Stimulated activated CD4-positive, alpha-beta T cell treated with anti-CD3 and anti-CD28 coated beads, TNF-alpha, amount 100 ng/mL, for 1 hour (primary cell): ENCODE measurements around the gene NR6A1.

Source experiments
- DNase-seq, 3 donors: peaks; one replicate each; pipeline ENCODE4 v3.0.0-alpha.2; 2020; ENCODE audit warnings: low read depth in 3 of 3, low spot score in 1 of 3

Gene NR6A1

DNA sequence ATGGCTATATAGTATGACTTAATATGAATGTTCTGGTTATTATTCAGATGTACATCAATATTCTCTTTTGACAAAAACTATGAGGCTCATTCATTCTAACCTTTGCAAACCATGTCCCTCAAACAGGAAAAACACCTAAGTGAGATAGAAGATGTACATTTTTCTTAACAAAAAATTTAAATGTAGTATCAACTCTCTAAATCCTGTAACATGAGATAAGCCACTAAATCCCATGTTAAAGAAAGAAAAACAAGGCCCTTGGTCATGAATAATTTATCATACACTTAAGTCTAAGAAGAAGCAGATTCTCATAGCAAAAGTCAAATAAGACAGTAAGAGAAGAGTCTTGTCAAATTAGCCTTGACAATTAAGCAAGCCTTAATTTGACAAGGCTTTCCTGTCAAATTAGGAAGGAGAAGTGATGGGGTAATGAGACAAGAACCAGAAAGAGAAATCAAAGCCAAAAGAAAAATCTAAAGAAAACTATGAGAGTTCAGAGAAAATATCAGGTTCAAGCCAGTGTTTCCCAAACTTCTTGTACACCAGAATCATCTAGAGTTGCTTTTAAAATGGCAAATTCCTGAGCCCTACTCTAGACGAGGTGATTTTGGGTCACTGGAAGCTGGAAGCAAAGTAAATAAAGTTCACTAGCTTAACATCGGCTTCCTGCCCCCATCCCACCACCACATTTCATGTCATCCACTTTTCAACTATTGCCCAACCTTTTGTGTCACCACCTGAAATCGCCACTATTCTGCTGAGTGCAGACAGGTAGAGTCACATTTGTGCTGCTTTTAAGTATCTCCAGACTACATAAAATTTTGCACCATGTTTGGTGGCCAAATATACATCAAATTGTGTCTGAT is 76.5 kb downstream of the NR6A1 start:
- no peak for DNase-seq

DNA sequence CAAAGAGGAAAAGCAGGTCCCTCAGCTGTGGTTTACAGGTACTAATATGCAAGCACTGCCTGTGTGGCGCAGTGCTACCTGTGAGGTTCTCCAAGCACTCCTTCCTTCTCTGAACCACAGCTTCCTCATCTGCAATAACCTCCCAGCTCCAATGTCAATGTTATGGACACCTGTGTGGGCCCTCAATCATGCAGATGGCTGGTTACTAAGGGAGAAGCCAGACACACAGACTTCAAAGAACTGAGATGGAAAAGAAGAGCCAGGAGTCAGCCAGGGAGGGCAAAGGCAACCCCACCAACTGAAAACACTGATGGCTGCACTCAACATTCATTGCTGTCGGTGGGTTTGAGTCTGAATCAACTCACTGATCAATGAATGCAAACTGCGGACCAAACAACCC is 77.7 kb downstream of the NR6A1 start:
- no peak for DNase-seq

DNA sequence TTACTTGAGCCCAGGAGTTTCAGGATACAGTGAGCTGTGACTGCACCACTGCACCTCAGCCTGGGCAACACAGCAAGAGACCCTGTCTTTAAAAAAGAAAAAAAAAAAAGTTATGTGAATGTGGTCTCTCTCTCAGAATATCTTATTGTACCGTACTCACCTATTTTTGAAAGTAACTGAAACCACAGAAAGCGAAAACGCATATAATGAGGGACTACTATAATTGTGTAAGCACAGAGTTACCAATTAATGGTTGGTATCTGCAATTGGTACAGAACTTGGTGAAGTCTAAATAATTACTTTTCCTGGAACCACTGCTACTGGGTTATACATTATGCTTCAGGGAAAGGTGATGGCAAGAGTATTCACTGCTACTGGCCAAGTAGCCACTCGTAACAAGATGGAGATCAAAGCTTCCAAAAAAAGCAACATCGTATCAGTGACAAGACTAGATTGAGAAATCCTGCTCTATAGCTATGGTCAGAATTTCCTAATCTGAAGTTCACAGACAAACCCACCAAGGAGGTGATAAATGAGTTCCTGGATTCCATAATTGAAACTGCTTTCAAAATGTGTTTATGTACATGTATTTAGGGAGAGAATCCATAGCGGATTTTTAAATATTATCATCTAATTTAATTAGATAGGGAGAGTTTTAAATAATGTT is 82.7 kb downstream of the NR6A1 start:
- DNase-seq, result no peak

DNA sequence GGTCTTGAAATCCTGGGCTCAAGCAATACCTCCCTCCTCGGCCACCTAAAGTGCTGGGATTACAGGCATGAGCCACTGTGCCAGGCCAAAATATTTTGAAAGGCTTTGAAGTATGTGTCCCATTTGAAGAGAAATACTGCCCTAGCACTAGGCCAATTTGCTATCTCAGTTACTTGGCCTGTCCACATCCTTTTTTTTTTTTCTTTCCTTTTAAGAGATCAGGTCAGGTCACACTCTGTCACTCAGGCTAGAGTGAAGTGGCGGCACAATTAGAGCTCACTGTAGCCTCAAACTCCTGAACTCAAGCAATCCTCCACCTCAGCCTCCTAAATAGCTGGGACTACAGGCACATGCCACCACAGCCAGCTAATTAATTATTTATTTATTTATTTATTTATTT is 84.2 kb downstream of the NR6A1 start:
- DNase-seq, result no peak

DNA sequence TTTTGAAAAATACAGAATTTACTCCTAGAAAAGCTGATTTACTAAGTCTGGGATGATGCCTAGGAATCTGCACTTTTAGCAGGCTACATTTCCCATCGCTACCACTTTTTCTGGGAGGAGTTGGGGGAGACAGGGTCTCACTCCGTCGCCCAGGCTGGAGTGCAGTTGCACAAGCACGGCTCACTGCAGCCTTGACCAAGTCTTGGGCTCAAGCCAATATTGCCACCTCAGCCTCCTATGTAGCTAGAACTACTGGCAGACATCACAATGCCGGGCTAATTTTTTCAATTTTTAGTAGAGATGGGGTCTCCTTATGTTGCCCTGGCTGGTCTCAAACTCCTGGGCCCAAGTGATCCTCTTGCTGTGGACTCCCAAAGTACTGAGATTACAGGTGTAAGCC is 85.9 kb downstream of the NR6A1 start:
- DNase-seq, result no peak

DNA sequence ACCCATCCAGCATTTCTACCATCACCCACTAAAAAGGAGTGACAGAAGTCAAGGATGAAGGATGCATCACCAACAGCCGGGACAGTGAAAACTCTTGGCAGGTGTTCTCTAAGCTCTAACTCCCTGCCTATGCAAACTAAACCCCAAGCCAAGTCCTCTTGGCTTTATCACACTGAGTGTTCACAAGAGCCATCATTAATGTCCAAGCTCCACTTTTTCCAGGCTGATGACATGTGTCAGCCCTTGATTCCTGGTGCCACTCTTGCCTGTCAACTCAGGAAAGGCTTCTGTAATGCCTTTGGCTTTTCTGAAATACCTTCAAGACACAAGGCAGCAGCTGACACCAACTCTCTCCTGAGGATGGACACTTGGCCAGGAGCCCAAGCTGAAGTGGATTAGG is 86.9 kb downstream of the NR6A1 start:
- DNase-seq, result no peak

DNA sequence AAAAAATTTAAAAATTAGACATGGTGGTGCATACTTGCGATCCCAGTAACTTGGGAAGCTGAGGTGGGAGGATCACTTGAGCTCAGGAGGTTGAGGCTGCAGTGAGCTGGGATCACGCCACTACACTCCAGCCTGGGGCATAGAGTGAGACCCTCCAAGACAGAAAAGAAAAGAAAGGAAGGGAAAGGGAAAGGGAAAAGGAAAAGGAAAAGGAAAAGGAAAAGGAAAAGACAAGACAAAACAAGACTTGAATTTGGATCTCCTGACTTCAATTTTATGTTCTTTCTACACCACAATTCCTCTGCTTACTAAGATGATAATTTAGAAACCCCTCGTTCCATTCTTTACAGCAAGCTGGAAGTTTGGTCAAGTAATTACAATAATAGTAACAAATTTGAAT is 88.1 kb downstream of the NR6A1 start:
- DNase-seq, result no peak

DNA sequence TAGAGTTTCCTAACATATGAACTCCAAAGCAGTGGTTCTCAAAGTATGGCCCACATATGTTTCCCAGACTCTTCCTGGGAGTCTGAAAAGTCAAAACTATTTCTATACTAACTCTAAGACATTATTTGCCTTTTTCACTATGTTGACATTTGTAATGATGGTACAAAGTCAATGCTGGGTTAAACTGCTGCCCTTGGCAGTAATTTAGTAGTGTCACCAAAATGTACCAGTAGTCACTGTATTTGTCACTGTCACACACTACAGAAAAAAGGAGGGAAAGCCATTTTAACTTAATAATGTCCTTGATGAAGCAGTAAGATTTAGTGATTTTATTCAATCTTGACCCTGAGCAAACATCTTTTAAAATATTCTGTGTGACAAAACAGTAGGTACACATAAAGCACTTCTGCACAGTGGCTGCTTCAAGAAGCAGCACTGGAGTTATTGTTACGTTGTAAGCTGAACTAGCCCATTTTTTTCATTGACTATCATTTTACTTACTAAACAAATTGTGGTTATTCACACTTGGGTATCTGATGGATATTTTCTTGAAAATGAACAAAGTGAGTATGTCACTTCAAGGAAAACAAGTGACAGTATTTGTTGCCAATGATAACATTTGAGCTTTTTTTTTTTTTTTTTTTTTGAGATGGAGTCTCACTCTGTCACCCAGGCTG is 90.3 kb downstream of the NR6A1 start:
- no peak for DNase-seq

DNA sequence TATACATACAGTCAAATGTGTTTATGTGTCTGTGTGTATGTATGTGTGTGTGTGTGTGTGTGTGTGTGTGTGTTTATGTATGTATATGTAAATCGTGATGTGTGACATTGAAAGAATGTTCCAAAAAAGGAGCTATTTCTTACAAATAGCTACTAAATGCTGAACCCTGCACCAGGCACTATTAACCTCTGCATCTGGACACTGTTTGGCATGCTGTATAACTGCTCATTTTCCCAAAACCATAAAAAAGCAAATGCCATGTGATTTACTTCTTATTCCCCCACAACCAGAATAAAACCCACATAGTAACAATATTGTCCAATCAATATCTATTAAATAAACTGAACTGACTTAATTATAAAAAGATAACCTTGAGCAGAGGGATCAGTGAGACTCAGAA is 91.1 kb downstream of the NR6A1 start:
- DNase-seq, result no peak

DNA sequence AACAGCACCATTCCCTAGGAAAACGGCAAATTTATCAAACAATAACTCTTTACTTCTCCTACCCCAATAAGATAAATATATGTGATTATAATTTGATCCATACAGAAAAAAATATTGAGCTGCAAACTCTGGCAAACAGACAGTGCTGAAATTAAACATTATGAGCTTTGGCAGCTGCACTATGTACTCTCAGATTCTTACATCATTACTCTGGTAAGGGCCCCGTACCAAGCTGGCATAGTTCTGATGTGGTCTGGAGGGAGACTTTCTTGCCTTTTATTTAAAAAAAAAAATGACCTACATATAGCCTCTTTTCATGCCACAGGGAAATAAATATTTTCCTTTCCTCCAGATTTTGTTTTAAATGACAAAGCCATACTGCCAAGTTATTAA is 95.0 kb downstream of the NR6A1 start:
- DNase-seq, result no peak

DNA sequence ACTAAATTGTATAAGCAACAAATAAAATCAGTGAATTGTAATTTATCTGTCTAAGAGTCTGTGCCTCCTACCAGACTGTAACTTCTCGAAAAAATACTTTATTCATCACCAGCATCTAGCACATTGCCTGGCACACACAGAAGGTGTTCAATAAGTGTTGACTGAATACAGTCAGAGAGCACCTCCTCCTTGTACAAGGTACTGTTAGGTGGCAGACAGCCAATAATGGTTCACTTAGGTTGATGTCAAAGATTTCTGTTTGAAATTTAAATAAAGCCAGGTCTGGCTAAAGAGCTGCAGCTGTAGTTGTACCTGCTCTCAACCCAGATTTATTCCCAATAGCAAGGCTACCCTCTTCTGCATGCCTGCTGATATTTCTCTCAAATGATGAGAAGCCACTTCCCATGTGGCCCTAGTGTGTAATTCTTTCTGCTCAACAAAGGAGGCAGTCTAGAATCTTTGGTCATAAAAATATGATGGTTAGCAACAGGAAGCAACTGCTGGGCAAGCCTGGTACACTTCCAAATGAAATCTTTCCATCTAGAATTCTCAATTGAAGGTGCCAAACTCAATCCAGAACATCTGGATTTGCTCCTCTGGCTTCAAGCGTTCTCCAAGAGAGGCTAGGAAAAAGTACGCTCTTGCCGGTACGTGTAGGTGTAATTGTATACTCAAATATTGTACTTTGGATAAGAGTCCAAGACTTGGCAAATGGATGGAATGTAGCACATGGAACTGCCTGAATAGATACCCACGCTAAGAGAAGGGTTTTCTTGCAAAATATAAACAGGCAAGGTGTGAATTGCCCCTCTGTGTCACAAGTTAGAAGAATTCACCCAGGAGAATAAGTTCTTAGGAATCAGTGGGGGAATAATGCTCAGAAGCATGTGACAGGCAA is 95.6 kb downstream of the NR6A1 start:
- DNase-seq, result no peak

DNA sequence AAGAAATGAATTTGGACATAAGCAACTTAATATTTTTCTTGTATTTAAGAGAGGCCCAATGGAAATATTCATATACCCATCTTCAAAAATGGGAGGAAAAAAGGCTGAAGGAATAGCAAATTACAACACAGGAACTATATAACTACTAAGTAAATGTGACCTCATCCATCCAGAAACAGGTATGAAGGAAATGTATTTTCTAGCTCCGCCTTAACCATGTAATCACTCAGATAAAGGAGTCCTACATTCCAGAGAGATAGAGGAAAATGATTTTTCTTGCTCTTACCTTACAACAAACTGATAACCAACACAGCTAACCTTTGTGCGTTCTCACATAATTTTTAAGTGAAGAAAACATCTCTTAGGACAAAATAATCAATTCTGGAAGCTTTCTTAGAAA is 96.5 kb downstream of the NR6A1 start:
- DNase-seq, result no peak

DNA sequence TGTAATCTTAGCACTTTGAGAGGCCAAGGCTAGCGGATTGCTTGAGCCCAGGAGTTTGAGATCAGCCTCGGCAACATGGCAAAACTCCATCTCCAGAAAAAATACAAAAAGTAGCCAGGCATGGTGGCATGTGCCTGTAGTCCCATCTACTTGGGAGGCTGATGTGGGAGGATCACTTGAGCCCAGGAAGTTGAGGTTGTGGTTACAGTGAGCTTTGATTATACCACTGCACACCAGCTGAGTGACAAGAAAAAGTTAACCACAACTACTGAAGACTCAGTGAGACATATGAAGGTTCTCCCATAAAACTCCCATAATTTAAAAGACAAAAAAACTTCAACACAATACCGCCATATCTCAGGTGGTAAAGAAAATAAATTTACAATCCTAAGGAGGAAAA is 98.0 kb downstream of the NR6A1 start:
- DNase-seq, result no peak

DNA sequence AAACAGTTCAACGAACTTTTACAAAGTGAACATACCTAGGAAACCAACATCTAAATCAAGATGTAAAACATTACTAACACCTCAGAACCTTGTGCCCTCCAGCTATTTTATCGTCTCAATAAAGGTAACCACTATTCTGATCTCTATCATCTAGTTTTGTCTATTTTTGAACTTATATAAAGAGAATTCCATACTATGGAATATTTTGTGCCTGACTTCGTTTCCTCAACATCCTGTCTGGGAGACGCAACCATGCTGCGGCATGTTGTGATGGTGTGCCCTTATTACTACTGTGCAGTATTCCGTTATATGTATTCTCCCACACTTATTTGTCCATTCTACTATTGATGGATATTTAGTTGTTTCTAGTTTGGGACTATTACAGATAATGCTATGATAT is 99.2 kb downstream of the NR6A1 start:
- no peak for DNase-seq

DNA sequence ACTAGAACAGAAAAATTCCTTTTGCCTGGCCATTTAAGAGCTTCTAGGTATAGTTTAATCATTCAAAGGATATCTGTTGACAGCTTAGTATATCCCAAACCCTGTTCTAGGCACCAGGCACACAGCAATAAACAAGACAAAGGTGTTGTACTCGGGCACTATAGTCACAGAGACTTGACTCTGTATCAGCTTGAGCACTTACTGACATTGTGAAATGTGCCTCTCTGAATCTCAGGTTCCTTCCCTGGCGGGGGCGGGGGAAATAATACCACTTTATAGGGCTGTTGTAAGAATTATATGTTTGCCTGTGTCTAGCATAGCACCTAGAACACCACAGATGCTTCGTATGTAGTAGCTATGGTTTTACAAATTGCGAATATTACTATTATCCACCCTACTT is 104.5 kb downstream of the NR6A1 start:
- DNase-seq, result no peak

DNA sequence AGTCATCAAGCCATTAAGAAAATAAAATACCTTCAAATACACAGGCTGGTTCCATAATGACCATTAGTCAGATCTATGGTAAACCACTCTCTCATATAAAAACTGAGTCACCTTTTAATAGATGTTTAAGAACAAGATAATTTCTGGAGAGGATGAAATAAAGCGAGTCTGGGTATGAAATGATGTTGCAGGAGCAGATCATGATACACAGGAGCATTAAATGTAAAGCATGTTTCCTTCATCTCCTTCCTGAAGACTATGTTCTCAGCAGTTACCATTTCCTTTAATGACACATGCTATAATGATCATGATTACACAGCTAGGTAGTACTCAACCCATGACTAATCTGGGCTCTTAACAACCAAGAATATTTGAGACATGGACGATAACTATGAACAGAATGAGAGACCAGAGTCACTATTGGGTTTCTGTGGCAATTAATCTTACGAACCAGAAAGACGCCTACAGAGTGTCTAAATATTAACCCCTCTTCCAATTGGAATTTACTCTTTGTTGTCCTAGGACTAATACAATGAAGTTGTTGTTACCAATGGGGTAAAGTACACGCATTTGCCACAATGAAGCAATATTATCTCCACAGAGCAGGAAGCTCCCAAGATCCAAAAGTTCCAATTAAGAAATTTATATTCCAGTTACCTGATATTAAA is 105.6 kb downstream of the NR6A1 start:
- no peak for DNase-seq

DNA sequence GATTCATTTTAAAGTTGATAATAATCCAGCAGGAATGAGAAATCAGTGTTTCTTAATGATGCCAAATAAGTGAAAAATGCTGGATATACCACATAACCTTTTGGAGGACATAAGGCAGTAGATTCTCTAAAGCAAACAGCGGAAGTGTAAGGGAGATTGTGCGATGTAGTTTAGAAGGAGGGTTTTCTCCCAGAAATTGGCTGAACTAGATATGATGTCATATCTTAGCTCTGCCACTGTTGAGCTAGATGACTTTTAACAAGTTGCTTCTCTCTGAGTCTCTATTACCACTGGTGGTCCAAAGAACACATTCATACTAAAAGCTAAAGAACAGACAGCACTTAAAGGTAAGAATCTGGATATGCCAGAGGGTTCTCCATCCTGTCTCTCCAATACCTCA is 107.0 kb downstream of the NR6A1 start:
- DNase-seq, result no peak

DNA sequence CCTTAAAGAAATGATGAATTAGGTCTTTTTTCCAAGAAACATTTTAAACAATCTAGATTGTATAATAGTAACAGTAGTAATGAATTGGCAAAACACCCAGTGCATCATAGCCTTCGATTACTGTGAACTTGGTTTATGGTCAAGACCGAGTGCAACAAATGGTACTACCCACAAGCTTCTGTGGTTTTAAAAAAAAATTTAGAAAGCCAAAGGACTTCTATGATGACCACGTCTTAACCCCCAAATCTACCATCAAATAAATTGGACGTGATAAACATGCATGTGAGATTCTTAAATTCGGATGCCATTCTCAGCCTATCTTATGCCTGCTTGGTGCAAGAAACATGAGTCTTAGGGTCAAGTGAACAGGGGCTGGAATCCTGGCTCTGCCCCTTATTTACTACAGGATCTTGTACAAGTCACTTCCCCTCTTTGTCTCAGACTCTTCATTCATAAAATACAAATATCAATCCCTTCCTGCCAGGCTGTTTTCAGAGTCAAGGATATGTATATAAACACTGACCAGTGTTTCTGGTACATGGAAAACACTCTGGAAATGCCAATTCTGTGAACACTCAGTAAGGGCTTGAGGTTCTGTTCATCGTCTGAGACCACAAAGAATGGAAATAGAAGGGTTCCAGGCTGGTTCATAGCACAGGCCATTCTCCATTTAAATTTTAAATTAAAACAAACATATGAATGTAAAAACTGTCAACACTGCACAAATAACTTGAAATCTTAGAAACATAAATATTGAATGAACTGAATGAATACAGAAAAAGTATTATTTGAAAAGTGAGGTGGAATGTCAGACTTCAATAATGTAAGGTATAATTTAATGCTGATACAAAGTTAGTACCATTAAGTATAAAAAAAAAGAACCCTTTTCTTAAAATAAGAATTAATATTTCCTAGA is 107.8 kb downstream of the NR6A1 start:
- DNase-seq, result no peak

DNA sequence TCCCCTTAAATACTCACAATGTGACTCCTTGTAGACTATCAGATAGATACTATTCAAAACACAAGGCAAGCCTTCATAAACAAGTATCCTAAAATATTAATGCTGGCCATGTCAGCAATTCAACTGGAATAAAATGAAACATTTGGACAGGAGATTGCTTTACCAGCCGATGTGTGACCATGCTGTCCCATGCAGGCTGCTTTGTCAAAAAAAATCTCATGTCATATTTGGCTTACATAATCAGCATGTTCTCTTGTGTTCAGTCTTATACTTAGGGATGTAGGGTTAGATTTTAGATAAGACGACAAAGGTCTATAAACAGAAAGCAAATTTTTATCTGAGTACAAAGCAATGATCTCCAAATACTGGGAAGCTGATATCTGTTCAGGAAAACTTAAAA is 108.5 kb downstream of the NR6A1 start:
- DNase-seq, result no peak

DNA sequence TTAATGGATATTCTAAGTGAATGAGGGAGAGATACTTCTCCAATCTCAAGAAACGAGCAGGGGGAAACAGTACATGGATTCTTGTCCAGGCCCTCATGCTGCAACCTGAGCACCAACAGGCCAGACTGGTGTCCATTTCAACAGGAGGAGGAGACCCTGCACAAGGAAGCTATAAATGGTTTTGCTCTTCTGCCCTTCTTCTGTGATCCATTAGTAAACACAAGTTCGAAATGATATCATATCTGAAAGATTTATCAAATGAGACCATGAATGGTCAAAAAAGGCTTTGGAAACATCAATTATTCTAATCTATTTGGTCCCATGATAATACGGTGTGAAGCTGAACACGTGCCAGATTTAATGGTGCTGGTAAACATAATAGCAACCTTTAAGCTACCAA is 109.8 kb downstream of the NR6A1 start:
- no peak for DNase-seq
